HG03521 (cell line): ENCODE data around the gene SNAP47.

Experiments used
- ATAC-seq: cut with Tn5 transposase; IDR thresholded peaks from one replicate; pipeline ENCODE4 v1.9.1; 2021; ENCODE audit warnings: mild to moderate bottlenecking, moderate library complexity; ENCODE audit not compliant: unreplicated experiment

Gene SNAP47

DNA sequence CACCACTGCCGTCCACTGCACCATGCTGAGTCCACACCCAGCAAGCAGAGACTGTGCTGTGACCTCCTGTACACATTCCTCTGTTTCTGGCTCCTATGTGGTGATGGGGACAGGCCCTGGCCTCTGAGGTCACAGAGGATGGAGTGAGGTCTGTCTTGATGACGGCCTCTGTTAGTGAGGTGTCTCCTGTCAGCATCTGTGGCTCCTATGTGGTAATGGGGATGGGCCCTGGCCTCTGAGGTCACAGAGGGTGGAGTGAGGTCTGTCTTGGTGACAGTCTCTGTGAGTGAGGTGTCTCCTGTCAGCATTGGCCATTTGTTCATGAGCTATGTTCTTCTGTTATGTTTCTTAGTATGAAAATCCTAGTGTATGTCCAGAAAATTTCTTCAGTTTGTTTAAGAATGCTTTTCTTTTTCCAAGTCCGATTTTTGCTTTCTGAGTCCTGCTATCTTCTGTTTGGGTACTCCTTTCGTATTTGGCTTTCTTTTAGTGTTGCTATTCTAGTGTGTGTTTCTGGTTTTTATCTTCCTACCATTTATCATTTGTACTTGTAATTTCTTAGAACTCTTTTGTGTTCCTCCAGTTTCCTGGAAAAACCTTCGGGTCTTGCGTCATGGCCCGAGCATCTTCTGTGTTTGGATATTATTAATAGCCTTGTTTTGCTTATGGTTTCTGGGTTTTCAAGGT, 13.4 kb downstream of the SNAP47 start:
- no peak for ATAC-seq

GRCh38 chr1:227749225-227749624, 14.0 kb downstream of the SNAP47 start:
- no peak for ATAC-seq

GRCh38 chr1:227749916-227750710, 14.9 kb downstream of the SNAP47 start:
- no peak for ATAC-seq

DNA sequence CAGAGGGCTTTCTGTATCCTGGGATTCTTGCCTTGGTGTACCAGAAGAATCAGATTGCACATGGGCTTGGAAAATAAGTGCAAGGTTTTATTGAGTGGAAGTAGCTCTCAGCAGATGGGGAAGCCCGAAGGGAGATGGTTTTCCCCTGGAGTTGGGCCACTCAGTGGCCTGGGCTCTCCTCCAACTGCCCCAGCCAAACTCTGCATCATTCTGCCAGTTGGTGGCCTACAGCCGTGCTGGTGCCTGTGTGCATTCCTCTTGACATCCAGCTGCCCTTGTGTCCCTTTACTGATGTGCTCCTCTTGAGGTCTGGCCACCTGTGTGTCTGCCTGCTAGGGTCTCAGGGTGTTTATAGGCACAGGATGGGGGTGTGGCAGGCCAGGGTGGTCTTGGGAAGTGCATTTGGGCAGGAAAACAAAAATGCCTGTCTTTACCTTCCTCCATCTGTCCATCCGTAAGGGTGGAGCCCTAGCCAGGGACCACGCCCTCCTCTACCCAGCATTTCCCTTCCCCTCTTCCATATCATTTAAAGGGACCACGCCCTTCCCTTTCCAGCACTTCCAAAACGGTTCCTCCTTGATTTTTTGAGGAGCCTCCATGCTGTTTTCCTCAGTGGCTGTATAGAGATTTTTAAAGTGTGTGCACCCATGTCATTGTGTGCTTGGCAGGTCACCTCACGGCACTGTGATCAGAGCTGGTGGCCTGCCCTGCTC, 18.9 kb downstream of the SNAP47 start:
- no peak for ATAC-seq

- no peak for ATAC-seq
These were observed 19.7 kb downstream of the SNAP47 start for GRCh38 chr1:227754958-227755357.

DNA sequence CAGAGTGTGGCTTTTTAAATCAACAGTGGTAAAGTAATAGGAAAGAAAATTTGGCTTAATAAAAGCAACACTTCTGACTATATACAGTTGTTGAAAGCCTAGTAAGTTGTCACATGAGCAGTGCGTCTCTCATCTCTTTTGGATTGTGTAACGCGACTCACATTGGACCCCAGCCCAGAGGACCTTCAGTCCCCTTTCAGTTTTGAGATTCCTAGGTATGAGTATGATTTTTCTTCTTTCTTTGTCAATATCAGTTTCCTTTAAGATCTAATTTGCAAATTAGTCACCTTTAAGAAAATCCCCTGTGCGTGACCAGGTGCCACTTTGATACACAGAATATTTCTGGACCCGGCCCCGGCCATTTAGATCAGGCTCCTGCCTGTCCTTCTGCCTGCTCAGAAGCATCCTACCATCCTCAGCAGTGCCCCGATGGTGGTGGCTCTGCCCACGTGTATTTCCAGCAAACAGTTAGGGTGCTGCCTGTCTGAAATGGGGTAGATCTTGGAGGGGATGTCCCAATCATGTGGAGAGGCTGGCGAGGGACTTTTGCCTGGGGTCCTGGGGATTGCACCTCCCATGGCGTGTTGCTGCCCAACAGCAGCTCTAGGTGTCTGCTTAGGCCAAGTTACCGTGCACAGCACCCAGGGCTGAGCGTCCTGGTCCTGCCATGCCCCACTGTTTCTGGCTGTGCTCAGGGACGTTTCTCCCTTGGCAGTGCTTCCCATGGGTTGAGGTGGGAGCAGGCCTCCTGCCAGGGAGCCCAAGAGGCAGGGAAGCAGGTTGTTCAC, 21.1 kb downstream of the SNAP47 start:
- no peak for ATAC-seq

DNA sequence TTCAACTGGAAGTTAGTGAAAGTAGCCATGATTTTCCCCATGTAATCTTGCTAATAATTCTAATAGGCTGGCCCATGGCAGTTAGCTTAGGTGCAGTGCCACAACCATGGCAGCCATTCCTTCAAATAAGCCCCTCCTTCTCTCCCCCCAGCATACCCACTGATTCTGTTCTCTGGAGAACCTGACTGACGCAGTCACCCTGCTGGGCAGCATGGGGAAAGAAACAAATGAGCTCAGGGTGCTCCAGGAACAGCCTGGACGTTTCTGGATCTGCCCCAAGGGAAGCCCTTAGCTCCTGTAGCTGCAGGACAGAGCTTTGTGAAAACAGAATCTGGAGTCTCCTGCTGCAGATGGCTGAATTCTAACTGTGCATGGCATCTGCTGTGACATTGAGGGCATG, 22.5 kb downstream of the SNAP47 start:
- ATAC-seq = no peak

DNA sequence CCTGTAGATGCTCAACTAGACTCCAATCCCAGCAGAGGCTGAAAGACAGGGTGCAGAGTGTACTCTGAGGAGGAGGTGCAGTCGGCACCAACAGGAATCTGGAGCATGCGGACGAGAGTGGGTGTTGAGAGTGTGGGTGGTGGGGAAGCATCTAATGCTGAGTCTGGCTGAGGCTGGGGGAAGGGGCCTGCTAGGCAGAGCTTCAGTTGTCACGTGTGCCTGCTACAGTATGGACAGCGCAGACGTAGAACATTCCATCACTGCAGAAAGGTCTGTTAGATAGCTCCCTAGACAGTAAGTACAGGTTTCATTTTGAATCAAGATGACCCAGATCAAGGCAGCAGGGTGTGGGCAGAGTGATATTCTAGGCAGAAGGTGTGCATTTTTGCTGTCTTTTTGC, 23.1 kb downstream of the SNAP47 start:
- ATAC-seq = peak; percentile 44

DNA sequence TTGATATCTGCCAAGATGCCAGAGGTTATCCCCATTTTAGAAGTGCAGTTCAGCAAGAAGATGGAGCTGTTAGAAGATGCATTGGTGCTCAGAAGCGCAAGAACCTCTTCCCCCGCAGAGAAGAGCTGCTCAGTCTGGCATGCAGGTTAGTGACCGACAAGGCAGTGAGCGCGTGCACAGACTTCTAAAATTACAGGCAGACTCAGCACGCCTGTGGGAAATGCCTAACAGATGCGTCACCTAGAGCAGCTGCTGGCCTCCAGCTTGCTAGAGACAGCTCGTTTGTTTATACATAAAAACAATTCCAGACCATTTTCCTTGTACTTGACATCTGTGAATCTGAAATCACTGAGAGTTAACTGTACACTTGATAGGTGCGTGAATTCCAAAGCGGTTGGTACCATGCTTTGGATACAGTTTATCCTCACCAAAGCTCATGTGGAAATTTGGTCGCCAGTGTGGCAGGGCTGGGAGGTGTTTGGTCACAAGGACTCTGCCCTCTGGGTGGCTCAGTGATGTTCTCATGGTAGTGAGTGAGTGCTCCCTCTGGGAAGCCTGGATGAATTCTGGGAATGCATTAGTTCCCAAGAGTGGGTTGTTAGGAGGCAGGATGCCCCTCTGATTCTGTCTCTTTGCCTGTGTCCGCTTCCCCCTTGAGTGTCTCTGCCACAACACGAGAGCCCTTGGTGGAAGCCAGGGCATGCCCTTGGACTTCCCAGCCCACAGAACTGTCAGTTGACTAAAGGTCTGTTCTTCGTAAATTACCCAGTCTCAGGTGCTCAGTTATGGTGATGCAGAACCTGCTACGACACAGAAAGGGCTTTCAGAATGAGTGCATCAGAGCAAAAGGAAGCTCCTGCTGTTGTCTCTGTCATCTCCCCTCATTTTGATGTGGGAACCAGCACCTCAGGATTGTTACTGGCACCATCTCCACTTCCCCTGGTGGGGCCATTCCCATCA, 24.4 kb downstream of the SNAP47 start:
- ATAC-seq = no peak

GRCh38 chr1:227760377-227760776, 25.1 kb downstream of the SNAP47 start:
- ATAC-seq = no peak

DNA sequence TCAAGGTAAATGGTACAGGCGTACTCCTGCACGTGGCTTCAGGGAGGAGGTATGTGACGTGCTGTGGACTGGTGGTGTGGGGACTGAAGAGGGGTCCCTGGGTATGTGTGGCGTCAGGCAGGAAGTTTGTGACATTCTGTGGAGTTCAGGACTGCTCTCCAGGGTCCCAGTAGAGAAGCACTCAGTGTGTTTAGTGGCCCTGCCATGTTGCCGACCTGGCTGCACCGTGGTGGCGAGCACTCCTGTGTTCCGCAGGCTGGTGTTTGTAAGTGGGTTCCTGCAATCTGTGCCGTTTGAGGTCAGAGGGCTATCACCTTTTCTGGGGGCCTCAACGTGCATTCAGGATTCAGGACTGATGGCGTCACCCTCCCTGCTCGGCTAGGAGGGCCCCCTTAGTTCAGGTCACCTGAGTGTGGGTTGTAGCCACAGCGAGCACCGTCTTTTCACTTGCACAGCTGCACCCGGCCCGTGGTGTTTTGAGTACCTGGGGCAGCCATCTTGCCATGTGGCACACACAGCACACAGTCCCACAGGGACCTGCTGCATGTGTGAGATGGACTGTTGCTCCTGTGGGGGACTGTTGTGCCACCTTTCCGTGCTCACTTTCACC, 26.5 kb downstream of the SNAP47 start:
- no peak for ATAC-seq

DNA sequence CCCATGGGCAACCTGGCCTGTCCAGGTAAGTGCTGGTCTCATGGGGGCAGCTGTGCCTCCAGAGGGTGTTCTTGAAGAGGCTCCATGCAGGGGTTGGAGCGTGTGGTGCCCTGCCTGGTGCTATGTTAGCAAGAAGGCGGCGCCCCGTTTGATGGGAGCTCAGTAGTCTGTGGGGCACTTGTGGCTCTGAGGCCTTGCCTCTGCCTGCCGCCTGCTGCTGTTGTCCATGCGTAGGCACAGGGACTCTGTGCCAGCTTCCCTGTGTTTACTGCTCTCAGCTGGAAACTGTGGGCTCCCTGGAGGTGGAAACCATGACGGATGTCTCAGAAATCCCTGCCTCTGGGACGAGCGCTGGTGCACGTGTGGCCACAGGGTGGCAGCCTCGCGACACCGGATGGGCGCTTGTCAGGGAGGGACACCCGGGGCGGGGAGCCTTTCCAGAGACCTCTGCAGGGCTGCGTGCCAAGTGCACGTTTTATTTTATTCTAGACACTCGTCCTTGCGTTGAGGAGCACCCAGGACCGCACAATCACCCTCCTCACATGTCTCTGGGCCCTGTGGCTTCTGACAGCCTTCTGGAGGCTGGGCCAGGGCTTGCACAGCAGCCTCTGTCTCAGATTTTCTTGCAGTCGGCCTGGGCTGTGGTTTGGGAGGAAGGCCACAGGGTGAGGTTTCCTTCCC, 27.1 kb downstream of the SNAP47 start:
- peak; percentile 81 for ATAC-seq

- no peak for ATAC-seq
These were observed 28.2 kb downstream of the SNAP47 start for GRCh38 chr1:227763246-227764018.

DNA sequence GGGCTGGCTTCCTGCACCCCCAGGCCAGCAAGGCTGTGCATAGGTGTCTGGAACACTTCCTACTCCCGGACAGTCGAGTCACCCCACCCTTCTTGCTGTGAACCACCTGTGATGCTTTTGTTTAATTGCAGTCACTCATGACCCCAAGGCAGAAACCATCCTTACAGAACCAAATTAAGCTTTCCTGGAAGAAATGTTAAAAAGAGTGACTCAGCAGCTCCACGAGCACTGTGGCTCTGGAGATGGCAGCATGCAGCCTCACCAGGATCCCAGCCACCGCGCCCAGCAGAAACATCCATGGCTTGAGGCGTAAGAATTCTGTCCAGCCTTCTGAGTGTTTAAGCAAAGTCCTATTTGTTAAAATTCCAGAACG, 28.8 kb downstream of the SNAP47 start:
- no peak for ATAC-seq

DNA sequence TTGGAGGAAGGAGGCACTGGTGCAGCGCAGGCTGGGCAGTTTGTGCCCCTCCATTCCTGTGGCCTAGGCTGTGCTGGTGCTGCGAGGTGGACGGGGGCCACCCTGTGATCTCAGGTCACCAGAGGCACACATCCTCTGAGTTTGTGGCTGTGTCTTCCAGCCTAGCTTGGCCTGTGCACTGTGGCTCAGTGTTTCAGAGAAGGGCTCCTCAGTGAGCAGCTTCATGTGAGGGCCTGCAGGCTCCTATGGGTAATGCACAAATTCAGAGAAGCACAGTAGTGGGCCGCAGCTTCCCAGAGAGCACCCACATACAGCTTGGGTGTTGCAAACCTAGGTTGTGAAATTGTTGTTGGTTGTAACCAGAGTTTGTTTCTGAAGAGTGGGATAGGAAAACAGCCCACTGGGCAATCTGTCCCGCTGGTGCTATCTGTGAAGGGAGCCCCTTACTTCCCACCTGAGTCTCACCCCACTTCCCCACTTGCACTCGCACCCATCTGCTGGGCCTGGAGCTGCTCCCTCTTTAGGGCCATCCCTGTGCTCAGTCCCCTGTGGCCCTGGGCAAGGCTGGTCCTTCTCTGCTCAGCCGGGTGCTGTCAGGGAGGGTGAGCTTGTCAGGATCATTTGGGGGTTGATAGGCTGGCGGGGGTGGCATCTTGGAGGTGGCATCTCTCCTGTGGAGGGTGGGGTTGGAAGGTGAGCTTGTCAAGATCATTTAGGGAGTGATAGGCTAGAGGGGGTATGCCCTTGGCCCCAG, 30.2 kb downstream of the SNAP47 start:
- no peak for ATAC-seq

DNA sequence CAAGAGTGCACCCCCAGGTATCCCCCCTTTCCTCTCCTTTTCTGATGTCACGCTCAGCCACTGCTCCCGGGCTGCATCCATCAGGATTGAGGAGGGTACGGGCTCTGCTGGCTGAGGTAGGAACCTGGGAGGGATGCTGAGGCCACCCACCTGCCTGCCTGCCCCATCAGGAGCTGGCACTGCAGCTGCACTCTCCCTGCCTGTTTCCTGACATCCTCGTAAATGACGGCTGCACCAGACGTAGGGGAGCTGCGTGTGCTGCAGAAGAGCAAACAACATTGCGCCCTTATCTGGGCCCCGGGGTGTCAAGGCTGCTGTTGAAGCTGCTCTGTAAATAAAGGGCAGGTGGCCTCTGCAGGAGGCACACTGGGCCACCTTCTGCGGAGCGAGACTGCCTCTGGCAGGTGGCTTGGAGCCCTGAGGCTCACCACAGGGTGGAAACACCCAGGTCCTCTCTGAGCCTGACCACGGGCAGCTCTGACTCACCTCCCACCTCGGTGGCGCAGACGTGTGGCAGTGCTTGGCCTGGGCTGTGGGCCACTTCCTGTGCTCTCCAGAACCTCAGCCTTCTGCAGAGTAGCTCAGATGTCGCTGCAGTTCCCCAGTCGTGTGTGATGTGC, 30.9 kb downstream of the SNAP47 start:
- no peak for ATAC-seq

GRCh38 chr1:227766653-227767277, 31.5 kb downstream of the SNAP47 start:
- no peak for ATAC-seq
